Measurements from ENCODE around the gene SNX15.
"Not testable (repeated sequence)": the region's sequence is repeated elsewhere in the genome, so short reads cannot be mapped to it uniquely, and the experiment has no call there.

Gene SNX15

GRCh38 chr11:65027213-65028067 is at the start of gene SNX15:
TSS of gene SNX15 (plus strand) at chr11:65027439. CDS start at chr11:65027538, 99 bp downstream.
- in situ Hi-C loops (cut with MboI; ENCODE audit: low sequenced_read_pairs): no loop called here

GRCh38 chr11:64983339-64983738 is 43.9 kb upstream of the SNX15 start:
- in situ Hi-C loops (cut with MboI; ENCODE audit: low sequenced_read_pairs): not testable (repeated sequence)

GRCh38 chr11:64987998-64988854 is 39.0 kb upstream of the SNX15 start:
- in situ Hi-C loops (cut with MboI; ENCODE audit: low sequenced_read_pairs): no loop called here

- in situ Hi-C loops (cut with MboI; ENCODE audit: low sequenced_read_pairs): no loop called here
Observed at GRCh38 chr11:64989416-64989815, 37.8 kb upstream of the SNX15 start.

- in situ Hi-C loops (cut with MboI; ENCODE audit: low sequenced_read_pairs): no loop called here
Observed at GRCh38 chr11:64990222-64990923, 36.9 kb upstream of the SNX15 start.

GRCh38 chr11:64994318-64994717 is 32.9 kb upstream of the SNX15 start:
- in situ Hi-C loops (cut with MboI; ENCODE audit: low sequenced_read_pairs): no loop called here

GRCh38 chr11:64996327-64996709 is 30.9 kb upstream of the SNX15 start:
- in situ Hi-C loops (cut with MboI; ENCODE audit: low sequenced_read_pairs): no loop called here

- in situ Hi-C loops (cut with MboI; ENCODE audit: low sequenced_read_pairs): no loop called here
Observed at GRCh38 chr11:64996710-64997380, 30.4 kb upstream of the SNX15 start, which contains the start of gene BATF2. TSS of gene BATF2 (minus strand) at chr11:64996971. CDS start at chr11:64996914, 57 bp downstream.

GRCh38 chr11:64998141-64998540 is 29.1 kb upstream of the SNX15 start:
- in situ Hi-C loops (cut with MboI; ENCODE audit: low sequenced_read_pairs): no loop called here

- in situ Hi-C loops (cut with MboI; ENCODE audit: low sequenced_read_pairs): no loop called here
Observed at GRCh38 chr11:64998690-64999431, 28.4 kb upstream of the SNX15 start.

GRCh38 chr11:64999478-64999877 is 27.8 kb upstream of the SNX15 start:
- in situ Hi-C loops (cut with MboI; ENCODE audit: low sequenced_read_pairs): no loop called here

GRCh38 chr11:65002706-65003105 is 24.5 kb upstream of the SNX15 start:
- in situ Hi-C loops (cut with MboI; ENCODE audit: low sequenced_read_pairs): no loop called here

- in situ Hi-C loops (cut with MboI; ENCODE audit: low sequenced_read_pairs): no loop called here
Observed at GRCh38 chr11:65003282-65003681, 24.0 kb upstream of the SNX15 start.

GRCh38 chr11:65003968-65004367 is 23.3 kb upstream of the SNX15 start:
- in situ Hi-C loops (cut with MboI; ENCODE audit: low sequenced_read_pairs): not testable (repeated sequence)

GRCh38 chr11:65008016-65008415 is 19.2 kb upstream of the SNX15 start:
- in situ Hi-C loops (cut with MboI; ENCODE audit: low sequenced_read_pairs): no loop called here

- in situ Hi-C loops (cut with MboI; ENCODE audit: low sequenced_read_pairs): no loop called here
Observed at GRCh38 chr11:65008873-65009272, 18.4 kb upstream of the SNX15 start.

GRCh38 chr11:65013130-65013887 is 13.9 kb upstream of the SNX15 start:
- in situ Hi-C loops (cut with MboI; ENCODE audit: low sequenced_read_pairs): no loop called here

- in situ Hi-C loops (cut with MboI; ENCODE audit: low sequenced_read_pairs): no loop called here
Observed at GRCh38 chr11:65013888-65014725, 13.1 kb upstream of the SNX15 start, which contains the start of gene ARL2. TSS of gene ARL2 (plus strand) at chr11:65014160. CDS start at chr11:65014208, 48 bp downstream.

All from HL-60/S4 treated with retinoic acid at 250 ng/mL for 4 days and 3 days (cell line).